Measurements from ENCODE around the gene GFOD2.

GFOD2 gene

GRCh38 chr16:67648764-67649407 is 70.2 kb downstream of the GFOD2 start:
- peaks cover 9 to 12% of the 10 kb centered on the region in 2 experiments for H3K4me1 ChIP-seq (ENCODE audit: control insufficient read depth in 1 of 2, insufficient read depth in 2 of 2, low read length in 2 of 2)
- no peak overlapping the region for H4K91ac ChIP-seq (ENCODE audit: low read depth, low read length)
- H3K4me3 ChIP-seq (ENCODE audit: low read depth, low read length) = no peak overlapping the region
- no peak overlapping the region for H3K14ac ChIP-seq (ENCODE audit: low read length)
- WGBS (ENCODE audit: extremely low coverage, insufficient coverage, insufficient read length) = no CpG with 5 or more reads among the region's 35 CpGs
- no peaks in the 10 kb centered on the region for H3K79me2 ChIP-seq (ENCODE audit: control insufficient read depth, insufficient read depth, low read length, poor library complexity)
- H3K27me3 ChIP-seq (ENCODE audit: insufficient read depth, low read length) = no peaks in the 10 kb centered on the region
- DNase-seq = no peak
- H3K18ac ChIP-seq (ENCODE audit: low read length) = no peak overlapping the region
- H3K79me1 ChIP-seq (ENCODE audit: low read length) = no peaks in the 10 kb centered on the region
- no peak overlapping the region for H3K27ac ChIP-seq (ENCODE audit: low read depth, low read length)
- no peak overlapping the region for H3K4ac ChIP-seq (ENCODE audit: low read depth, low read length)
- H3K4me2 ChIP-seq (ENCODE audit: low read length) = no peak overlapping the region
- no peak overlapping the region for H2BK5ac ChIP-seq (ENCODE audit: low read depth, low read length, poor library complexity)
- no peak overlapping the region for H2AK5ac ChIP-seq (ENCODE audit: low read length)
- H4K8ac ChIP-seq (ENCODE audit: low read depth, low read length) = no peak overlapping the region
- peaks cover 9% of the 10 kb centered on the region for H3K9me3 ChIP-seq (ENCODE audit: insufficient read depth, low read depth, low read length)
- H2BK120ac ChIP-seq (ENCODE audit: insufficient read depth, low read length, poor library complexity) = no peak overlapping the region
- H2AFZ ChIP-seq (ENCODE audit: insufficient read depth, low read length, poor library complexity) = no peak overlapping the region
- H3K9ac ChIP-seq (ENCODE audit: low read length) = no peak overlapping the region
- H2BK12ac ChIP-seq (ENCODE audit: low read length) = no peak overlapping the region
- no peak overlapping the region for H3K23ac ChIP-seq (ENCODE audit: low read length)
- no peak overlapping the region for H4K12ac ChIP-seq (ENCODE audit: low read depth, low read length)
- H3K36me3 ChIP-seq (ENCODE audit: control insufficient read depth in 1 of 2, insufficient read depth in 2 of 2, low read length in 2 of 2) = no peaks in the 10 kb centered on the region

GRCh38 chr16:67648088-67648763 is 70.9 kb downstream of the GFOD2 start:
- H3K79me1 ChIP-seq (ENCODE audit: low read length) = no peaks in the 10 kb centered on the region
- H3K27me3 ChIP-seq (ENCODE audit: insufficient read depth, low read length) = no peaks in the 10 kb centered on the region
- H3K4me2 ChIP-seq (ENCODE audit: low read length) = no peak overlapping the region
- no peak overlapping the region for H2BK12ac ChIP-seq (ENCODE audit: low read length)
- H3K18ac ChIP-seq (ENCODE audit: low read length) = no peak overlapping the region
- no peak for DNase-seq
- no peak overlapping the region for H2BK5ac ChIP-seq (ENCODE audit: low read depth, low read length, poor library complexity)
- peaks cover 5 to 7% of the 10 kb centered on the region in 2 experiments for H3K4me1 ChIP-seq (ENCODE audit: control insufficient read depth in 1 of 2, insufficient read depth in 2 of 2, low read length in 2 of 2)
- H3K36me3 ChIP-seq (ENCODE audit: control insufficient read depth in 1 of 2, insufficient read depth in 2 of 2, low read length in 2 of 2) = no peaks in the 10 kb centered on the region
- no CpG with 5 or more reads among the region's 65 CpGs for WGBS (ENCODE audit: extremely low coverage, insufficient coverage, insufficient read length)
- no peak overlapping the region for H3K9ac ChIP-seq (ENCODE audit: low read length)
- H4K8ac ChIP-seq (ENCODE audit: low read depth, low read length) = no peak overlapping the region
- no peak overlapping the region for H3K4me3 ChIP-seq (ENCODE audit: low read depth, low read length)
- no peak overlapping the region for H2AFZ ChIP-seq (ENCODE audit: insufficient read depth, low read length, poor library complexity)
- H4K12ac ChIP-seq (ENCODE audit: low read depth, low read length) = no peak overlapping the region
- H3K79me2 ChIP-seq (ENCODE audit: control insufficient read depth, insufficient read depth, low read length, poor library complexity) = no peaks in the 10 kb centered on the region
- H2BK120ac ChIP-seq (ENCODE audit: insufficient read depth, low read length, poor library complexity) = no peak overlapping the region
- H4K91ac ChIP-seq (ENCODE audit: low read depth, low read length) = no peak overlapping the region
- no peak overlapping the region for H3K27ac ChIP-seq (ENCODE audit: low read depth, low read length)
- no peak overlapping the region for H3K23ac ChIP-seq (ENCODE audit: low read length)
- H2AK5ac ChIP-seq (ENCODE audit: low read length) = no peak overlapping the region
- H3K4ac ChIP-seq (ENCODE audit: low read depth, low read length) = no peak overlapping the region
- H3K14ac ChIP-seq (ENCODE audit: low read length) = no peak overlapping the region
- H3K9me3 ChIP-seq (ENCODE audit: insufficient read depth, low read depth, low read length) = peaks cover 9% of the 10 kb centered on the region

- Histone ChIP-seq H3K4ac (ENCODE audit: low read depth, low read length) (no peak overlapping the region), H3K79me2 (ENCODE audit: control insufficient read depth, insufficient read depth, low read length, poor library complexity) (no peaks in the 10 kb centered on the region), H3K9ac (ENCODE audit: low read length) (no peak overlapping the region), H3K36me3 (ENCODE audit: control insufficient read depth in 1 of 2, insufficient read depth in 2 of 2, low read length in 2 of 2) (no peaks in the 10 kb centered on the region), H3K4me2 (ENCODE audit: low read length) (no peak overlapping the region), H3K4me1 (ENCODE audit: control insufficient read depth in 1 of 2, insufficient read depth in 2 of 2, low read length in 2 of 2) (peaks cover 2 to 4% of the 10 kb centered on the region in 2 experiments), H2BK12ac (ENCODE audit: low read length) (no peak overlapping the region), H2AK5ac (ENCODE audit: low read length) (no peak overlapping the region), H4K91ac (ENCODE audit: low read depth, low read length) (no peak overlapping the region), H3K14ac (ENCODE audit: low read length) (no peak overlapping the region), H2BK5ac (ENCODE audit: low read depth, low read length, poor library complexity) (no peak overlapping the region), H3K27ac (ENCODE audit: low read depth, low read length) (no peak overlapping the region), H3K9me3 (ENCODE audit: insufficient read depth, low read depth, low read length) (peaks cover 9% of the 10 kb centered on the region), H3K23ac (ENCODE audit: low read length) (no peak overlapping the region), H4K8ac (ENCODE audit: low read depth, low read length) (no peak overlapping the region), H4K12ac (ENCODE audit: low read depth, low read length) (no peak overlapping the region), H3K79me1 (ENCODE audit: low read length) (no peaks in the 10 kb centered on the region), H3K4me3 (ENCODE audit: low read depth, low read length) (no peak overlapping the region), H3K18ac (ENCODE audit: low read length) (no peak overlapping the region), H2AFZ (ENCODE audit: insufficient read depth, low read length, poor library complexity) (no peak overlapping the region), H2BK120ac (ENCODE audit: insufficient read depth, low read length, poor library complexity) (no peak overlapping the region), H3K27me3 (ENCODE audit: insufficient read depth, low read length) (no peaks in the 10 kb centered on the region)
- DNase-seq = no peak
- no CpG with 5 or more reads among the region's 13 CpGs for WGBS (ENCODE audit: extremely low coverage, insufficient coverage, insufficient read length)
These were observed 71.4 kb downstream of the GFOD2 start for GRCh38 chr16:67647681-67648080.

- Histone ChIP-seq H3K79me1 (ENCODE audit: low read length) (no peaks in the 10 kb centered on the region), H3K23ac (ENCODE audit: low read length) (no peak overlapping the region), H3K9ac (ENCODE audit: low read length) (no peak overlapping the region), H3K27ac (ENCODE audit: low read depth, low read length) (no peak overlapping the region), H3K4me2 (ENCODE audit: low read length) (no peak overlapping the region), H3K14ac (ENCODE audit: low read length) (no peak overlapping the region), H3K4ac (ENCODE audit: low read depth, low read length) (no peak overlapping the region), H3K4me3 (ENCODE audit: low read depth, low read length) (no peak overlapping the region), H4K8ac (ENCODE audit: low read depth, low read length) (no peak overlapping the region), H2BK5ac (ENCODE audit: low read depth, low read length, poor library complexity) (no peak overlapping the region), H2BK120ac (ENCODE audit: insufficient read depth, low read length, poor library complexity) (no peak overlapping the region), H2AK5ac (ENCODE audit: low read length) (no peak overlapping the region), H2AFZ (ENCODE audit: insufficient read depth, low read length, poor library complexity) (no peak overlapping the region), H3K36me3 (ENCODE audit: control insufficient read depth in 1 of 2, insufficient read depth in 2 of 2, low read length in 2 of 2) (no peaks in the 10 kb centered on the region), H3K79me2 (ENCODE audit: control insufficient read depth, insufficient read depth, low read length, poor library complexity) (no peaks in the 10 kb centered on the region), H3K9me3 (ENCODE audit: insufficient read depth, low read depth, low read length) (peaks cover 7% of the 10 kb centered on the region), H3K4me1 (ENCODE audit: control insufficient read depth in 1 of 2, insufficient read depth in 2 of 2, low read length in 2 of 2) (peaks cover 2% of the 10 kb centered on the region in 2 experiments), H4K91ac (ENCODE audit: low read depth, low read length) (no peak overlapping the region), H3K27me3 (ENCODE audit: insufficient read depth, low read length) (no peaks in the 10 kb centered on the region), H3K18ac (ENCODE audit: low read length) (no peak overlapping the region), H2BK12ac (ENCODE audit: low read length) (no peak overlapping the region), H4K12ac (ENCODE audit: low read depth, low read length) (no peak overlapping the region)
- no CpG with 5 or more reads among the region's 15 CpGs for WGBS (ENCODE audit: extremely low coverage, insufficient coverage, insufficient read length)
- DNase-seq = no peak
These were observed 71.9 kb downstream of the GFOD2 start for GRCh38 chr16:67647111-67647651.
